ENCODE data around the gene RIPOR2.

DNA sequence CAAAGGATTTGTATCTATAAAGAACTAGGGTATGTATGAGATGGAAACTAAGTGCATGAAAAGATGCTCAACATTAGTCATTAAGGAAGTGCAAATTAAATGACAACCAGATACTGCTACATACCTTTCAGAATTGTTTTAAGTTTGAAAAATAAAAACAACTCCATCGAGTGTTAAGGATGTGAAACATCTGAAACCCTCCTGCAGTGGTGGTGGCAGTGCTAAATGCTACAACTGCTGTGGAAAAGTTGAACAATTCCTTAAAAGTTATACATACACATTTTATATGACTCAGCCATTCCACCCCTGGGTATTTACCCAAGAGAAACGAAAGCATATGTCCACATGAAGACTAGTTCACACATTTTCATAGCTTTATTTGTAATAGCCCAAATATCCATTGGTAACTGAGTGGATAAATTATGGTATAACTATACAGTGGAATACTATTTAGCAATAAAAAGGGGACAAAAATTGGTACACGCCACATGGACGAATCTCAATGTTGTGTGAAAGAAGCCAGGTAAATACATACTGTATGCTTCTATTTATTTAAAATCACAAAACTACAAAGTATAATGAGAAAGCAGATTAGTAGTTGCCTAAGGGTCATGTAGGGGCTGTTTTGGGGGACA, 147.6 kb downstream of the RIPOR2 start:
- no peak for TF ChIP-seq GATA2 (IDR thresholded peaks at IDR 0.05; ENCODE audit: low read depth, low read length)
- TF ChIP-seq GATA3 (IDR thresholded peaks at IDR 0.05; ENCODE audit: low read depth, low read length), result no peak

Data from SH-SY5Y (cell line).